ENCODE results near the gene SPNS3.

SPNS3 gene

DNA sequence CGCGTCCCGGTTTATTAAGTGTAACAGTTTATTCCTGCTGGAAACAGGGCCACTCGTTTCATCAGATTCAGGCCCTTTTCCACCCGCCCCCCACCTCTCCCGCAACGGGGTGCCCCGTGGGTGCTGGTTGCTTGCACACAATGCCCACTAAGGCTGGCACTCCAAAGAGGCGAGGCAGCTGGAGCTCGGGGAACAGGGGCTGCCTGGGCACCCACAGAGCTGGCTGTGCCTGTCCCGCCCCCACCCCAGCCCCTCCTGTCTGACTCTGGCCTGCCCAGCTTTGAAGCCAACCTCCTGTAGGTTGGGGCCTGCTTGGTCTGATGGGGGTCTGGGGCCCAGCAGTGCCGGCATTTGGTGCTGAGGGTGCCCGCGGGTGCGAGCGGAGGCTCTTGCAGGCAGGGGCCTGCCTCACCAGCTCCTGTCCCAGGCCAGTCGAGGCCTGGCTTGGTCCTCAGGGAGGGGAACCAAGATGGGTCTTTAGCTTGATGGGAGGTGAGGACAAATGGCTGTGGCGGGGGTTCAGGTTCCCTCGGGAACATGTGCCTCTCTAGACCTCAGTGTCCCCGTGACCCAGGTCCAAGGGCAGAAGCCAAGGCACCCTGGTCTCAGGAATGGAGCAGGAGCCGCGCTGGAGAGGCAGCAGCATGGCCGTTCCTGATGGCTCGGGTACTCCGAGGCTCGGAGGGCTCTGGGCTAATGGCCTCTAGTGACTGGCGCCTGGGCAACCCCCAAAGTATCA is 101.4 kb downstream of the SPNS3 start:
- TF ChIP-seq ZNF274 (IDR thresholded peaks at IDR 0.05; ENCODE audit: low read depth, low read length): no peak
- no peak overlapping the region for H3K4me3 ChIP-seq (ENCODE audit: low read length)

DNA sequence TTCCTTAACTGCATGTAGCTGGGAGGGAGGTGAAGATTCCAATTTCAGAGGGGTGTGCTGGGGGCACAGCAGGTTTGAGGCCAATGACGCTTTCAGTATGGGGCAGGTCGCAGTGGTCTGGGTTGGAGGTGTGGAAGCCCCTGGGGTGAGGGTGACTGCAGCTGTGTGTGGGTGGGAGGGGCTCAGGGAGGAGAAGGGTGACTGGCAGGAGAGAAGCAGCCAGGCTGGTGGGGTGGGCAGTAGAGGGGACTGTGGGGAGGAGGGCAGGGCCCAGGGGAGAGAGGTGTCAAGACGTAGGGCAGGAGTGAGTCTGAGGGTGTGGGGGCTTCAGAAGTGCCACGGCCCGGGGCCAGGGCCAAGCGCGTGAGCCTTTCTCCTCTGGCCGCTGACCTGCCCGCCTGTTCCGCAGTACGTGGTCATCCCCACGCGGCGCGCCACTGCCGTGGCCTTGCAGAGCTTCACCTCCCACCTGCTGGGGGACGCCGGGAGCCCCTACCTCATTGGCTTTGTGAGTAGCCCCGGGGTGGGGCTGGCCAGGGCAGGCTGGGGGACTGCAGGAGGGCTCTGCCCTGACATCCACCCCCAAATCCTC is 102.0 kb downstream of the SPNS3 start:
- H3K4me3 ChIP-seq (ENCODE audit: low read length): no peak overlapping the region
- no peak for TF ChIP-seq ZNF274 (IDR thresholded peaks at IDR 0.05; ENCODE audit: low read depth, low read length)

DNA sequence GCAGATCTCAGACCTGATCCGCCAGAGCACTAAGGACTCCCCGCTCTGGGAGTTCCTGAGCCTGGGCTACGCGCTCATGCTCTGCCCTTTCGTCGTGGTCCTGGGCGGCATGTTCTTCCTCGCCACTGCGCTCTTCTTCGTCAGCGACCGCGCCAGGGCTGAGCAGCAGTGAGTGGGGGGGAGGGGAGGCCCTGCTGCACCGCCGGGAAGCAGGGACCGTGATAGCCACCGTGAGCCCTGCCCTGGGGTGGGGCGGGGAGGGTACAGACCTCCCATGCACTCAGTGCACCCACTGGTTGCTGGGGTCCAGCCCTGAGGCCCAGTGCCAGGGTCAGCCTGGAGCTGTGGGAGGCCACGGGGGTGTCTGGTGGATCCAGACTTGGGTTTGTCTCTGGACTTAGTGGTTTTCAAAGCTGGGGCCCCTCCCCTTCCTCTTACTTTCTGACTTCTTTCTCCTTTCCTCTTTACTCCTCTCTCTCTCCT is 102.6 kb downstream of the SPNS3 start:
- TF ChIP-seq ZNF274 (IDR thresholded peaks at IDR 0.05; ENCODE audit: low read depth, low read length): no peak
- H3K4me3 ChIP-seq (ENCODE audit: low read length): no peak overlapping the region

DNA sequence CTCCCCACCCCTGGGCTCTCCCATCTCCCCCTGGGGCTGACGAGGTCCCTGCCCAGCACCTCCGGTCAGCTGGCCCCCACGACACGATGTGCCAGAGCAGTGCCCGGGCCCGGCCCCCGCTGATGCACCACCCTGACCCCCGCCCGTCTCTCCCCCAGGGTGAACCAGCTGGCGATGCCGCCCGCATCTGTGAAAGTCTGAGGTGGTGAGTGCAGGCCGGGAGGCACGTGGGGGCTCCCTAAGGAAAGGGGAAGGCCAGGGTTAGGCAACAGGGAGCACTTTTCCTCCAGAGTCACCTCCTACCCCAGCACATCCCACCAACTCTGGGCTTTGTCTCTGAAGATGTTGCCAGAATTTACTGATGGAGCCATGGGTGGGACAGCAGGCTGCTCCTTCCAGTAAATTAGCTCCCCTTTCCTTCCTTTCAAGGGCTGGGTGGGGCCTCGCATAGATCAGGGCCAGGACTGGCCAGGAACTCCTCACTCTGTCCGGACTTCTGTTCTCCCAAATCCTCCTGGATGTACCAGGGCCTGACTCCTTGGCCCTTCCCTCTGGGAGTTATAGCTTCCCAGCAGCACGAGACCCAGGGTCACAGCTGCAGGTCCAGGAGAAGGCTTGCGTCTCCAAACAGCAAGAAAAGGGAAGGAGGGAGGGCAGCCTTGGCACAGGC is 103.1 kb downstream of the SPNS3 start:
- no peak for TF ChIP-seq ZNF274 (IDR thresholded peaks at IDR 0.05; ENCODE audit: low read depth, low read length)
- H3K4me3 ChIP-seq (ENCODE audit: low read length): no peak overlapping the region
